Amygdala (tissue), 56 donors: ENCODE data around the gene KCNQ5.

Experiments
- DNase-seq, 56 donors: peaks; one replicate each; lab custom pipeline; 2025; lab: John Stamatoyannopoulos, UW

KCNQ5 gene

GRCh38 chr6:72636786-72637185, 14.9 kb downstream of the KCNQ5 start:
- DNase-seq: no peak

- no peak for DNase-seq
Measured at GRCh38 chr6:72639920-72640614, 18.2 kb downstream of the KCNQ5 start.

DNA sequence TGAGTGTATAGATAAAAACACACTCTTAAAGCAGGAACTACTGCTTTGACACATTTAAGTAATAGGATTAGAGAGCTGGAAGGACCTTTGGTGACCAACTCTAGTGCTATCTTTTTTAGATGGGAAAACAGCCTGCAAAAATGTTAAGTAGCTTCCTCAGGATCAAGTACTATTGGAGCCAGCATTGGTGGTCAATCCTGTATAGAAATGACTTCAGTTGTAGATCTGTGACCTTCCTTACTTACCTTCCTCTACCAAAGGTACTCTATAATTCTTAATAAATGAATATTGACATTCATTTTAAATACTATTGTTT, 18.7 kb downstream of the KCNQ5 start:
- DNase-seq: no peak

- DNase-seq: no peak
Measured at GRCh38 chr6:72642435-72642834, 20.6 kb downstream of the KCNQ5 start.

- no peak for DNase-seq
Measured at GRCh38 chr6:72643214-72643613, 21.4 kb downstream of the KCNQ5 start.

DNA sequence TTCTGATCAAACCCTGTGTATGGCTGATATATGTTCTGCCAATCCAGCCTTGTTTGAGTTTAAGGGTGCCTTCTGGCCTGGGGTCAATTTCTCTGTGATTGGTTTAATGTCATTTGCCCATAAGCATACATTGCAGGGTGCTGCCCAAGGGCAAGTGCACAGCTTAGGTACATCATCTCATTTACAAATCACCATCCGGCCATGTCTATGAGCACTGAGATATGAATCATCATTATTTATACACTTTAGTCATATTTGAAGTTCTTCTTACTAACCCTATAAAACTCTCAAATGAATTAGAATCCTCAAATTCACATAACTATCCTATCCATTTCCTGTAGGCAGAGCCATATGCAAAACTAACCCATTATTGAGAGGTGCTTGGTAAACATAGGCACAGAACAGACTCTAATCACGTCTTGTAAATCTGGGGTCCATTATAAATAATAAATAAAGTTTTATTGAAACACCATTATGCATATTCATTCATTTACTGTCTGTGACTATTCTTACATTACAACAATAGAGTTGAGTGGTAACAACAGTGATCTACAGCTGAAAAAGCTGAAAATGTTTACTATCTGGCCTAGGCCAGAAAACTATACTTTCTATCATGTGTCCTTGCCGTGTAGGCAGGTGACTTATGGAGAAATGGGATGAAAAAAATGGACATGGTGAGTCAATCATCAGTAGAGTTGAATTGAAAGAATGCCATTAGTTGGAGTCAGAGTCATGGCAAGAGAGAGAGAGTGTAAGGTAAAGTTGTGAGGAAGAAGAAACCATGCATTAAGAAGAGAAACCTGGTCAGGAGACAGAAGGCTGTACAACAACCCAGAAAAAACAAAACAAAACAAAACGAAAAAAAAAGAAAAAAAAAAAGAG, 25.0 kb downstream of the KCNQ5 start:
- DNase-seq: no peak

GRCh38 chr6:72647489-72647888, 25.6 kb downstream of the KCNQ5 start:
- no peak for DNase-seq

DNA sequence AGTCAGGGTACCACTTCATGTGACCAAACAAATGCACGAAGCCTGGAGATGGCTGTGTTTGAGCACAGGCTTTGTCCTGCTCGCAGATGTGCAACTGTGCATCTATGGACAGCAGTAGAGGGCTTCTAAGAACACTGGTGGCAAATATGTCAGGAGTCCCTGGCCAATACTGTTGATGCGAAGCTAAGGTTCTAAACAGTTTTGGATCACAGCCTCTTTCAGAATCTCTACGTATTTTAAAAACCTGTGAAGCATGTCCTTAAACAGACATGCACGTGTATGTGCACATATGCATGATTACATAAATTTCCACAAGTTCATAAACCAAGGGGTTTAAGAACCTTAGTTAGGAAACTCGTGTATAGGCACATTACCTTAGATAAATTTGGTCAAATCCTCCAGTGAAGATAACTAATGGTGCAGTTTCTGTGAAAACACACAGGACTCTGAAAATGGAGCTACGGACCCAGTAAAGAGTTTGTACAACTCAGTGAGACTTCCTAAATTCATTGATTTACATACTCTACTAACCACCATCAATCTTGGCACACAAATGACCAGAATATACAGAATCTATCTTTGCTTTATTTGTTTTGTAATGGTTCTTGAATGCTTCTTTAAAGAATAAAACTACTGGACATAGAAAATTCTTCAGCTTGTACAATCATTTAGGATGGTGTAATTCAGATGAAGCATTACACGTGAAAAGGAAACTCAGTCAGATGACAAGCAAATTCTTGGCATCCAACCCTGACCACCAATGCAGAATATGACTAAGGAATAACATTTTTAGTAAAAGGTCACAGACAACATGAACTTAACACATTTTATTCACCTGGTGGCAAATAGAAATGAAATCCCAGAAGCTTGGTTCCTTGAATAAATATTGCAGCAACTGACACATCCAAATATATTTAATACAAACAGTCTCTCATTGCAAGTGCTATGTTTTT, 27.4 kb downstream of the KCNQ5 start:
- DNase-seq: no peak

- DNase-seq: no peak
Measured at GRCh38 chr6:72650081-72650745, 28.3 kb downstream of the KCNQ5 start.

GRCh38 chr6:72651174-72651573, 29.3 kb downstream of the KCNQ5 start:
- no peak for DNase-seq

DNA sequence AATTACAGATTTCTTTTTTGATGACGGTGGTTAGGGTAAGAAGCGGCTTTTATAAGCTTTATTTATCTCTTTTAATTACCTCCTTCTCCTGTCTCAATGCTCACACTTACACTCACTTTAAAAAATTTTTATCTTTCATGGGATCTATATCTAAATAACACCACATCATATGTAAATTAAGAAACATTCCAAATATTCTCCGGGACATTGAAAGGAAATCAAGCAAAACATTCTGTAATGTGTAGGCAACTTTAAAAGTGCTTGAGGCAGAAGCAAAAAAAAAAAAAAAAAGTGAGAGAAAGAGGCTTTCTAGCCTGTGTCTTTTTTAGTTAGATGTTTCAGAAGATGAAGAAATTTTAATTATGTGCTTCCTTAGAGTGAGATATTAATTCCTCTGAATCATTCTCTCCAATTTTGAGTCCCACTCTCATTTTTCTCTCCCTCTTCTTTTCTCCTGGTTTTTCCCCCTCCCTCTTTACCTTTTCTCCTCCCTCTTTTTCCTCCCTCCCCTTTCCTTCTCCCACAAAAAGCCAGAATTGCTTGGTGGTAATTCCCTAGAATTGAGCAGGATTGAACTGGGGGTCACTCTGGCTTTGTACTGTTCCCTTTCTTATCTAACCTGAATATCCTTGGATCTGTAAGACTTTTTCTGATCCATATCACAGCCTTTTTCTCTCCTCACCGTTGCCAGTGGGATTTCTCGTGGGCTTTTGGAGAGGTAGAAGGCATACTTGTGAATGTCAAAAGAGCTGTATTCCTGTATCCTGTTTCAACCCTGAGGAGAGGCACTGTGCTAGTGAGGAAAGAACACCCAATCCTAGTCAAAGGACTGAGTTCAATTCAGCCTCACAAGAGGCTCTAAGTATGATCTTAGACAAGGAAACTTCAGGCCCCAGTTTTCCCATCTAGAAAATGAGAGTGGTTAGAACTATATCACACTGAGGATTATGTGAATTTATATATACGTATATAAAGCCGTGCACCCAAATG, 30.4 kb downstream of the KCNQ5 start:
- no peak for DNase-seq

- DNase-seq: peak in 1 of 56 donors; percentile 1
Measured at GRCh38 chr6:72653026-72653425, 31.2 kb downstream of the KCNQ5 start.

- no peak for DNase-seq
Measured at GRCh38 chr6:72654071-72654621, 32.3 kb downstream of the KCNQ5 start.

DNA sequence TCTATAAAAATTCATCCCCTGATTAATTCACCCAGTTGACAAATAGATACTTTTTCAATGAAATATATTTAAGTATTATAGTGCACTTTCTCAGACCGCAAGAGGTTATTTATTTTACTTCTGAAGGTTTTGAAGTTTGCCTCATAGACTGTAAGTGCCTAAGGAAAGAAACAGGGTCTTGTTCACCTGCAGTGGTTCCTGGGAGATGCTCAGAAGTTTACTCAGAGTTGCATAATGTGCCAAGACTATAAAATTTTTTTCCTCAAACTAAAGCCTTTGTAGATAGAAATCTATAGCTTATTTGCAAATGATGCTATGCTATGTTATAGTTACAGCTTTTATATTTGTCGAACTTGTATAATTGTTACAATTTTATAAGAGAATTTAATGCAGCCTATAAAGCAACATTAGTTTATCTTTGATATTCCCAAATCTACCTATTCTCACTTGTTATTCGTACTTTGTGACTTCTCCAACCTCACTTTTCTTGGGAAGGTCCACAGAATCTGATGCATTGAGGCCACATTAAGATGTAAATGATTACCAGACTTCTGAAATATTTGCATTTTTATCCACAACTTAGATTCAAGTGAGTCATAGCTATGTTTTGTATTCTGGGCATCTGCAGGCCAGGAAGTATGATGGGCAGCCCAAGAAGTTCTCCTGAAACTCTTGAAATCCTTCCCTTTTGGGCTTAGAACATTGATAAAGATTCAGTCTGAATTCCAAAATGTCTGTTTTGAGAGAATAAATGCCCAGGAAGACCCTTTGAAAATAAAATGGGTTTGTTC, 35.7 kb downstream of the KCNQ5 start:
- DNase-seq: no peak

DNA sequence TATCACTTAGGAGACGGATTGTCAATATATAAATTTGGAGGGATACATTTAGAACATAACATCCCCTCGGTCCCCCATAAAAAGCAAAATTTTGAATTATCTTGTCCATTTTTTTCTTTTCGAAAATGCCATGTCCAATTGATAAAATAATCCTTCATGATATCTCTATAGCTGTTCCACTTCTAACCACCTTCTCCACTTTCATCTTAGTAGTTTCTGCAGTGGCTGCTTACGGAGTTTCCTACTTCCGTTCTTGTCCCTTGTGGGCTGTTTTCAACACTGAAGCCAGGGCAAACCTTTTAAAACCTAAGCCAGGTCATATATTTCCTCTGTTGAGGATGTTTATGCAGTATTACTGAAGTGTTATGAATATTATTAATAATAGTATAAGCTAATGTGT, 37.9 kb downstream of the KCNQ5 start:
- no peak for DNase-seq

DNA sequence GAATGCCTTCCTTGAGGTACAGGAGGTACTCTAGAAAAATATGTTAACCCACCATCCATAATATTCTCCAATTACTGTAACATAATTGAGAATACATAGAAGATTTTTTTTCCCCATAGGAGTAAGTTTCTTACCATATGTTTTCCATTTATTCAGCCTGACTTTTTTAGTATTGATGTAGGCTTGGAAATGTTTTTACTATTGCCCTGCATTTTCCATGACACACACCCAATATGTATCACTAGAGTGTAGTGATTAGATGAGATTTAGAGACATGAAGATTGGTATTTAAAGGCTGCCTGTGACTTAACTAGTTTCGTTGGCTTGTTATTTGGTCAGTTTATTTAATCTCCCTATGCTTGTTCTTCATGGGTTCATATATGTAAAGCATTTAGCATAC, 39.5 kb downstream of the KCNQ5 start:
- no peak for DNase-seq

DNA sequence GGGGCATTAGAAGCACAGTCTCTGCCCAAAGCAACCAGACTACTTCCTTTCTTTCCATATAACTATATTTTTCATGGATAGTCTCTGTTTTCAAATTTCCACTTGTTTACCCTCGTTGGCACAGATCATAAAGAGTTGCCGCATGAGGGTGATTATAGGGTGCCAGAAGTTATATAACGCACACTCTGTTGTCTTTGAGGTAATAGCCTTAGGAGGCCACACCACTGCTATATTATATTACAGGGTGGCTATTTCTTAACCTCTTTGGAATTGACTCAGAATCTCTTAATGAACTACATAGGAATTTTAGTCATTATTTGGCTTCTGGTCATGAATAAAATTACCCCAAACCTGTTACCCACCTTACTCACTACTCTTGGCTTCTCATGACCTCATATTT, 43.7 kb downstream of the KCNQ5 start:
- DNase-seq: no peak

- DNase-seq: no peak
Measured at GRCh38 chr6:72669324-72669723, 47.5 kb downstream of the KCNQ5 start.
